Stimulated activated CD8-positive, alpha-beta memory T cell treated with anti-CD3 and anti-CD28 coated beads, Interleukin-12 subunit alpha, Interleukin-12 subunit beta, amount 100 ng/mL, for 24 hours (primary cell): ENCODE measurements around the gene PRAMEF20.

Source experiments
- DNase-seq: peaks from one replicate; pipeline ENCODE4 v3.0.0-alpha.2; 2020; ENCODE audit errors: extremely low read depth

Gene PRAMEF20

DNA sequence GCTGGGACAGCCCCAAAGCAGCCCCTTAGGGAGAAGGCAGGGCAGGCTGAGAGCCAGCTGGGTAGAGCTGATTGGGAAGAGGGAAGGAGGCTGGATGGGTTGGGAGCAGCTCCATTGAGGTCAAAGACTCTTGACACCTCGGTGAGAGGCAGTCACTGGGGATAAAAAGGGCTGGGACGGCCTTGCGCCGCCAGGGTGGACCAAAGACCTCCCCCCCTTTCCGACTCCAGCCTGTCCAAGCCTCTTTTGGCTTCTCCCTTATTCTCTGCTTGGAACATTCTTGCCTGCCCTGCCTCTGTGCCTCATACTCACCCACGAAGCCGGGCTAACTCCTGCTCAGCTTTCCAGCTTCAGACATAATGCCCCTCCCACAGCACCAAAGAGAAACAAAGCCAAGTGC is 52.4 kb downstream of the PRAMEF20 start:
- DNase-seq, result no peak

DNA sequence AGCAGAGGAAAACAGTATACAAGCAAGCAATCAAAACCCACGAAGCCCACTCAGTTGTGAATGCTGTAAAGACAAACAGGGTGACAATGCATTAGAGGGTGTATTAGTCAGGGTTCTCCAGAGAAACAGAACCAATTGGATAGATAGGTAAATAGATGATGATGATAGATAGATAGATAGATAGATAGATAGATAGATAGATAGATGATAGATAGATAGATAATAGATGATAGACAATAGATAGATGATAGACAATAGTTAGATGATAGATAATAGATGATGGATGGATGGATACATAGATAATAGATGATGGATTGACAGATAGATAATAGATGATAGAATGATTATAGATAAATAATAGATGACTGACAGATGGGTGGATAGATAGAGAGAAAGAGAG is 55.3 kb downstream of the PRAMEF20 start:
- no peak for DNase-seq

DNA sequence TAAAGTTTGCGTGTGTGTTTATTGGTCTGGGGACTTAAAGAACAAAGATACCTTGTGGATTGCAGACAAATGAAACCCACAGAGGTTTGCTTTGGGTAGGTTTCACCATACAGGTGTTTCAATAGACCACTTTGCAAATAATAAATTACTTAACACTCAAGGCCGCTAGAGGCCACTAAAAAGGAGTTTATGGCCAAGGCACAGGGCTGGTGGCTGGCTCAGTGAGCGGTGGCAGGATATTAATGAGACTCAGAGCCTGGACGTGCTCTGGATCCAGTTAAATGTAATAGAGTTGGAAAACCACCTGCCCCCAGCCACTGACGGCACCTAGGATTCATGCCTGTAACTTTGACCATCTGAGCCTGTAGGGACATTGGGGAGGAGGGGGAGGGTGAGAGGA is 59.1 kb downstream of the PRAMEF20 start:
- no peak for DNase-seq
